Measurements from ENCODE around the gene CENPN.

The CENPN gene

GRCh38 chr16:80974649-80975376 lies 32.2 kb upstream of the CENPN start:
- H3K36me3 ChIP-seq (replicated peaks) = peaks cover 2% of the 10 kb centered on the region
- peak; percentile 42 for TF ChIP-seq CTCF (IDR thresholded peaks at IDR 0.05; ENCODE audit: low read depth, low read length, missing control alignments)
- H3K4me3 ChIP-seq (ENCODE audit: low read depth, low read length) = no peak overlapping the region
- in situ Hi-C loops (cut with HindIII; ENCODE audit: low pct_ligation_motif_present, low sequenced_read_pairs) = no loop called here
- H3K27ac ChIP-seq = no peak overlapping the region
- H3K27me3 ChIP-seq (replicated peaks) = no peaks in the 10 kb centered on the region
- no peak for DNase-seq

GRCh38 chr16:80976946-80977345 lies 30.1 kb upstream of the CENPN start:
- no peak for DNase-seq
- Histone ChIP-seq H3K27me3 (replicated peaks) (no peaks in the 10 kb centered on the region), H3K27ac (no peak overlapping the region), H3K36me3 (replicated peaks) (peaks cover 2% of the 10 kb centered on the region), H3K4me3 (ENCODE audit: low read depth, low read length) (no peak overlapping the region)
- no peak for TF ChIP-seq CTCF (IDR thresholded peaks at IDR 0.05; ENCODE audit: low read depth, low read length, missing control alignments)
- in situ Hi-C loops (cut with HindIII; ENCODE audit: low pct_ligation_motif_present, low sequenced_read_pairs) = no loop called here

- in situ Hi-C loops (cut with HindIII; ENCODE audit: low pct_ligation_motif_present, low sequenced_read_pairs) = no loop called here
- H3K27me3 ChIP-seq (replicated peaks) = no peaks in the 10 kb centered on the region
- DNase-seq = no peak
- no peak overlapping the region for H3K27ac ChIP-seq
- no peak for TF ChIP-seq CTCF (IDR thresholded peaks at IDR 0.05; ENCODE audit: low read depth, low read length, missing control alignments)
- no peak overlapping the region for H3K4me3 ChIP-seq (ENCODE audit: low read depth, low read length)
- H3K36me3 ChIP-seq (replicated peaks) = peaks cover 2% of the 10 kb centered on the region
These were observed 25.9 kb upstream of the CENPN start for GRCh38 chr16:80981103-80981502.

GRCh38 chr16:80982646-80983045 lies 24.4 kb upstream of the CENPN start:
- no peak for TF ChIP-seq CTCF (IDR thresholded peaks at IDR 0.05; ENCODE audit: low read depth, low read length, missing control alignments)
- DNase-seq = no peak
- Histone ChIP-seq H3K36me3 (replicated peaks) (peaks cover 2% of the 10 kb centered on the region), H3K27ac (no peak overlapping the region), H3K27me3 (replicated peaks) (no peaks in the 10 kb centered on the region), H3K4me3 (ENCODE audit: low read depth, low read length) (no peak overlapping the region)
- in situ Hi-C loops (cut with HindIII; ENCODE audit: low pct_ligation_motif_present, low sequenced_read_pairs) = no loop called here

GRCh38 chr16:80984124-80984892 lies 22.7 kb upstream of the CENPN start:
- Histone ChIP-seq H3K36me3 (replicated peaks) (no peaks in the 10 kb centered on the region), H3K4me3 (ENCODE audit: low read depth, low read length) (no peak overlapping the region), H3K27me3 (replicated peaks) (no peaks in the 10 kb centered on the region), H3K27ac (no peak overlapping the region)
- in situ Hi-C loops (cut with HindIII; ENCODE audit: low pct_ligation_motif_present, low sequenced_read_pairs) = no loop called here
- no peak for DNase-seq
- TF ChIP-seq CTCF (IDR thresholded peaks at IDR 0.05; ENCODE audit: low read depth, low read length, missing control alignments) = no peak

Measured in brain microvascular endothelial cell (primary cell).